NCI-H2171 (cell line): Measurements from ENCODE around the gene GLUD1.
"Not testable (repeated sequence)": the region's sequence is repeated elsewhere in the genome, so short reads cannot be mapped to it uniquely, and the experiment has no call there.

Source experiments
- DNase-seq: peaks from one replicate; lab custom pipeline; 2025; lab: John Stamatoyannopoulos, UW

GLUD1 gene

GRCh38 chr10:87045434-87045938 is 49.2 kb downstream of the GLUD1 start:
- no peak for DNase-seq

GRCh38 chr10:87043579-87043978 is 51.1 kb downstream of the GLUD1 start:
- not testable (repeated sequence) for DNase-seq

GRCh38 chr10:87038786-87039185 is 55.9 kb downstream of the GLUD1 start:
- no peak for DNase-seq

GRCh38 chr10:87038286-87038717 is 56.3 kb downstream of the GLUD1 start:
- no peak for DNase-seq

GRCh38 chr10:87036623-87037022 is 58.0 kb downstream of the GLUD1 start:
- no peak for DNase-seq

- no peak for DNase-seq
Measured at GRCh38 chr10:87030912-87031635, 63.6 kb downstream of the GLUD1 start.

- not testable (repeated sequence) for DNase-seq
Measured at GRCh38 chr10:87030419-87030818, 64.2 kb downstream of the GLUD1 start.

- DNase-seq = not testable (repeated sequence)
Measured at GRCh38 chr10:87026747-87027508, 67.7 kb downstream of the GLUD1 start.

GRCh38 chr10:87025285-87025958 is 69.2 kb downstream of the GLUD1 start:
- not testable (repeated sequence) for DNase-seq

GRCh38 chr10:87020056-87020455 is 74.6 kb downstream of the GLUD1 start, which contains the start of gene FAM25A:
Gene FAM25A, plus strand, starts transcription at chr10:87020294. Its CDS starts 31 bp downstream, at chr10:87020325.
- not testable (repeated sequence) for DNase-seq

GRCh38 chr10:87019504-87019903 is 75.1 kb downstream of the GLUD1 start:
- DNase-seq = not testable (repeated sequence)

- not testable (repeated sequence) for DNase-seq
Measured at GRCh38 chr10:87019066-87019465, 75.6 kb downstream of the GLUD1 start.

- DNase-seq = not testable (repeated sequence)
Measured at GRCh38 chr10:87018127-87018526, 76.5 kb downstream of the GLUD1 start.

GRCh38 chr10:87014986-87015716 is 79.5 kb downstream of the GLUD1 start:
- not testable (repeated sequence) for DNase-seq

GRCh38 chr10:87013528-87013927 is 81.1 kb downstream of the GLUD1 start:
- not testable (repeated sequence) for DNase-seq

- DNase-seq = not testable (repeated sequence)
Measured at GRCh38 chr10:87009134-87009696, 85.4 kb downstream of the GLUD1 start.

- DNase-seq = not testable (repeated sequence)
Measured at GRCh38 chr10:87008303-87008702, 86.3 kb downstream of the GLUD1 start.

GRCh38 chr10:87007674-87008073 is 87.0 kb downstream of the GLUD1 start:
- not testable (repeated sequence) for DNase-seq

- not testable (repeated sequence) for DNase-seq
Measured at GRCh38 chr10:87007124-87007523, 87.5 kb downstream of the GLUD1 start.

GRCh38 chr10:87000491-87000890 is 94.2 kb downstream of the GLUD1 start:
- DNase-seq = no peak
